Fibroblast of mammary gland (primary cell): ENCODE results near the gene VPS50.

Experiments
- DNase-seq: peaks from one replicate; pipeline ENCODE4 v3.0.0-alpha.2; 2010; ENCODE audit warnings: low read depth
- H3K4me3 ChIP-seq: 2 replicates; pipeline ENCODE4 v1.5.1; 2011; ENCODE audit warnings: low read depth, mild to moderate bottlenecking, low read length, moderate library complexity; ENCODE audit not compliant: control insufficient read depth
- CTCF ChIP-seq: conservative IDR thresholded peaks from 2 replicates; pipeline ENCODE4 v1.5.1; 2011; ENCODE audit warnings: low read depth, low read length, inconsistent platforms; ENCODE audit not compliant: control insufficient read depth, insufficient read depth

VPS50 gene

GRCh38 chr7:93202594-93203250 lies 29.4 kb upstream of the VPS50 start:
- TF ChIP-seq CTCF, result no peak
- DNase-seq, result no peak
- no peak overlapping the region for H3K4me3 ChIP-seq

- DNase-seq, result no peak
- no peak for TF ChIP-seq CTCF
- no peak overlapping the region for H3K4me3 ChIP-seq
Measured at GRCh38 chr7:93203496-93203895, 28.7 kb upstream of the VPS50 start.

GRCh38 chr7:93205046-93205445 lies 27.1 kb upstream of the VPS50 start:
- TF ChIP-seq CTCF, result no peak
- H3K4me3 ChIP-seq, result no peak overlapping the region
- DNase-seq, result no peak

DNA sequence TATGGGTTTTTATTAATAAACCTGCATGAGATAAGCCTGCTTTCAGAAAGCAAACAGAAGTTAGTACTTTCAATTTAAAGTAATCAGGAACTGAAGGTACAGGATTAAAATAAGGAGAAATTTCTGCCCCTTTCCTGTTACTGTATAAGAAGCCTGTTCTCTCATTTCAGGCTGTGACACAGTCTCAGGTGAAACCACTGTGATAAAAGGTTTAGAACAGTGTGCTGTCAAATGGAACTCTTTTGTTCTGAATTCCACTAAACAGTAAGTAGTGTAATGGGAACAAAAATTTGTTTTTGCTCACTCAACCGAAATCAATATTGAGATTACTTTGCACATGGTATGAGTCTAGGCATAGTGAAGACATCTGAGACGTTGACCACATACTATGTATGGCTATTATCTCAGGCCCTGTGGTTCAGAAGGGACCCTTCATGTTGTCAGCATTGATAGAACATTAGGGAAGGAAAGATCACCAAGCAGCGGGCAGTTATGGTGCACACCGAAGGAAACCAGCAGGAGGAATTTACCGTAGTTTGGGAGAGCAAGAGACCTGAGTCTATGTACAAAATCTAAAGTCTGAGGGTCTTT lies 20.8 kb upstream of the VPS50 start:
- TF ChIP-seq CTCF, result no peak
- DNase-seq, result no peak
- no peak overlapping the region for H3K4me3 ChIP-seq

- DNase-seq, result no peak
- no peak overlapping the region for H3K4me3 ChIP-seq
- TF ChIP-seq CTCF, result no peak
Measured at GRCh38 chr7:93212881-93213280, 19.3 kb upstream of the VPS50 start.

GRCh38 chr7:93218997-93219827 lies 13.0 kb upstream of the VPS50 start:
- DNase-seq, result no peak
- no peak overlapping the region for H3K4me3 ChIP-seq
- no peak for TF ChIP-seq CTCF
